ENCODE data around the gene PUDP.

The PUDP gene

GRCh38 chrX:7119950-7120877, 27.7 kb downstream of the PUDP start:
- ATAC-seq (ENCODE audit: low read depth) (peak; percentile 55; the same call in 2 of the 3 replicates), DNase-seq (ENCODE audit: low spot score) (no peak)
- H3K4me3 ChIP-seq (ENCODE audit: severe bottlenecking): no peak overlapping the region

GRCh38 chrX:7117587-7117986, 30.4 kb downstream of the PUDP start:
- Histone ChIP-seq H3K27ac (ENCODE audit: poor library complexity, severe bottlenecking) (no peak overlapping the region), H3K9me3 (ENCODE audit: severe bottlenecking) (no peaks in the 10 kb centered on the region), H3K36me3 (ENCODE audit: low read depth) (no peaks in the 10 kb centered on the region), H3K27me3 (ENCODE audit: insufficient read depth, poor library complexity, severe bottlenecking) (no peaks in the 10 kb centered on the region), H3K4me1 (ENCODE audit: insufficient read depth, poor library complexity, severe bottlenecking) (peaks cover 11% of the 10 kb centered on the region), H3K4me3 (ENCODE audit: severe bottlenecking) (no peak overlapping the region)
- ATAC-seq (ENCODE audit: low read depth) (no peak), DNase-seq (ENCODE audit: low spot score) (no peak)
- TF ChIP-seq CTCF (IDR thresholded peaks at IDR 0.05; ENCODE audit: poor library complexity, severe bottlenecking): no peak

More at GRCh38 chrX:7119950-7120877, 27.7 kb downstream of the PUDP start:
- no peak for TF ChIP-seq CTCF (IDR thresholded peaks at IDR 0.05; ENCODE audit: poor library complexity, severe bottlenecking)
- Histone ChIP-seq H3K36me3 (ENCODE audit: low read depth) (no peaks in the 10 kb centered on the region), H3K9me3 (ENCODE audit: severe bottlenecking) (no peaks in the 10 kb centered on the region), H3K27me3 (ENCODE audit: insufficient read depth, poor library complexity, severe bottlenecking) (no peaks in the 10 kb centered on the region), H3K4me1 (ENCODE audit: insufficient read depth, poor library complexity, severe bottlenecking) (peaks cover 11% of the 10 kb centered on the region), H3K27ac (ENCODE audit: poor library complexity, severe bottlenecking) (no peak overlapping the region)

- TF ChIP-seq CTCF (IDR thresholded peaks at IDR 0.05; ENCODE audit: poor library complexity, severe bottlenecking): no peak
- Histone ChIP-seq H3K4me1 (ENCODE audit: insufficient read depth, poor library complexity, severe bottlenecking) (peaks cover 9% of the 10 kb centered on the region), H3K9me3 (ENCODE audit: severe bottlenecking) (no peaks in the 10 kb centered on the region), H3K27me3 (ENCODE audit: insufficient read depth, poor library complexity, severe bottlenecking) (no peaks in the 10 kb centered on the region), H3K4me3 (ENCODE audit: severe bottlenecking) (no peak overlapping the region), H3K27ac (ENCODE audit: poor library complexity, severe bottlenecking) (no peak overlapping the region), H3K36me3 (ENCODE audit: low read depth) (no peaks in the 10 kb centered on the region)
- DNase-seq (ENCODE audit: low spot score) (no peak), ATAC-seq (ENCODE audit: low read depth) (no peak)
These were observed 31.9 kb downstream of the PUDP start for GRCh38 chrX:7116081-7116480.

GRCh38 chrX:7115557-7115956, 32.4 kb downstream of the PUDP start:
- no peak overlapping the region for H3K4me3 ChIP-seq (ENCODE audit: severe bottlenecking)
- H3K36me3 ChIP-seq (ENCODE audit: low read depth): no peaks in the 10 kb centered on the region
- ATAC-seq (ENCODE audit: low read depth) (no peak), DNase-seq (ENCODE audit: low spot score) (no peak)
- H3K27ac ChIP-seq (ENCODE audit: poor library complexity, severe bottlenecking): no peak overlapping the region
- H3K27me3 ChIP-seq (ENCODE audit: insufficient read depth, poor library complexity, severe bottlenecking): no peaks in the 10 kb centered on the region
- TF ChIP-seq CTCF (IDR thresholded peaks at IDR 0.05; ENCODE audit: poor library complexity, severe bottlenecking): no peak
- H3K4me1 ChIP-seq (ENCODE audit: insufficient read depth, poor library complexity, severe bottlenecking): peaks cover 8% of the 10 kb centered on the region
- no peaks in the 10 kb centered on the region for H3K9me3 ChIP-seq (ENCODE audit: severe bottlenecking)

GRCh38 chrX:7112071-7112470, 35.9 kb downstream of the PUDP start:
- ATAC-seq (ENCODE audit: low read depth) (no peak), DNase-seq (ENCODE audit: low spot score) (no peak)
- no peak overlapping the region for H3K27ac ChIP-seq (ENCODE audit: poor library complexity, severe bottlenecking)
- H3K4me1 ChIP-seq (ENCODE audit: insufficient read depth, poor library complexity, severe bottlenecking): peaks cover 5% of the 10 kb centered on the region
- no peaks in the 10 kb centered on the region for H3K36me3 ChIP-seq (ENCODE audit: low read depth)
- H3K27me3 ChIP-seq (ENCODE audit: insufficient read depth, poor library complexity, severe bottlenecking): no peaks in the 10 kb centered on the region
- no peak for TF ChIP-seq CTCF (IDR thresholded peaks at IDR 0.05; ENCODE audit: poor library complexity, severe bottlenecking)
- no peaks in the 10 kb centered on the region for H3K9me3 ChIP-seq (ENCODE audit: severe bottlenecking)
- H3K4me3 ChIP-seq (ENCODE audit: severe bottlenecking): no peak overlapping the region
